ENCODE results near the gene OR2A5.

- TF ChIP-seq CTCF (IDR thresholded peaks at IDR 0.05; ENCODE audit: poor library complexity, severe bottlenecking) = no peak
- TF ChIP-seq EZH2 (IDR thresholded peaks at IDR 0.05; ENCODE audit: borderline replicate concordance, insufficient read depth, low read length, poor library complexity, severe bottlenecking) = no peak
- TF ChIP-seq EP300 (conservative IDR thresholded peaks at IDR 0.05; ENCODE audit: poor library complexity, severe bottlenecking) = no peak
- no peak for TF ChIP-seq TAF1 (IDR thresholded peaks at IDR 0.05; ENCODE audit: low read depth)
- TF ChIP-seq REST (IDR thresholded peaks at IDR 0.05; ENCODE audit: borderline replicate concordance) = no peak
- TF ChIP-seq POLR2AphosphoS5 (IDR thresholded peaks at IDR 0.05) = no peak
- no peak for TF ChIP-seq MXI1 (conservative IDR thresholded peaks at IDR 0.05; ENCODE audit: poor library complexity, severe bottlenecking)
- TF ChIP-seq SMC3 (conservative IDR thresholded peaks at IDR 0.05; ENCODE audit: poor library complexity) = no peak
Observed at GRCh38 chr7:144006029-144006691, 42.6 kb upstream of the OR2A5 start.
